ES-I3 (cell line): ENCODE data around the gene CNDP2.
"Not testable (repeated sequence)": the region's sequence is repeated elsewhere in the genome, so short reads cannot be mapped to it uniquely, and the experiment has no call there.

ENCODE experiments used
- H3K36me3 ChIP-seq: 2 replicates; pipeline ENCODE4 v1.6.1; 2013; ENCODE audit warnings: mild to moderate bottlenecking, low read length, control low read depth, moderate library complexity; ENCODE audit not compliant: insufficient read depth
- H3K4me1 ChIP-seq: 2 replicates; pipeline ENCODE4 v1.6.1; 2013; ENCODE audit warnings: mild to moderate bottlenecking, control low read depth, low read length; ENCODE audit not compliant: insufficient read depth
- H3K9ac ChIP-seq: 2 replicates; pipeline ENCODE4 v1.6.1; 2013; ENCODE audit warnings: low read depth, mild to moderate bottlenecking, low read length, moderate library complexity
- H3K9me3 ChIP-seq: 2 replicates; pipeline ENCODE4 v1.6.1; 2013; ENCODE audit warnings: mild to moderate bottlenecking, low read length, moderate library complexity; ENCODE audit not compliant: control insufficient read depth, insufficient read depth

Gene CNDP2

GRCh38 chr18:74562131-74562730 lies 66.1 kb downstream of the CNDP2 start:
- H3K9me3 ChIP-seq = no peaks in the 10 kb centered on the region
- no peaks in the 10 kb centered on the region for H3K4me1 ChIP-seq
- no peaks in the 10 kb centered on the region for H3K36me3 ChIP-seq
- no peak overlapping the region for H3K9ac ChIP-seq

DNA sequence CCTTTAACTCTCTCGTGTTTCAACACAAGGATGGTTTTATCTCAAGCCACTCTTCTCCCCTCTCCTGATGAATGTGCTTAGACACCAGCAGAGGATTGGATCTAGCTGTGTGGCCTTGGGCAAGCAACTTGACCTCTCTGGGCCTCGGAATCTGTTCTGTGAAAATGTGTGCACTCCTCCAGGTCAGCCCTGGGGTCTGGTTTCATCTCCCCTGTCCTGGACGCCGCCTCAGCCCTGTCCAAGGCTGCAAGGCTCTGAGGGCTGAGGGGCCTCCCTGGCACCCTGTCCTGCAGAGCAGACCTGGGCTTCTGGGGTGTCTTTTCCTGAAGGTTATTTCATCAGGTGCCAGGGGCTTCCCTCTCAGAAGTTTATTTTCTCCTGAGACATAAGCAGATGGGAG lies 66.6 kb downstream of the CNDP2 start:
- Histone ChIP-seq H3K9ac (no peak overlapping the region), H3K4me1 (no peaks in the 10 kb centered on the region), H3K36me3 (no peaks in the 10 kb centered on the region), H3K9me3 (no peaks in the 10 kb centered on the region)

DNA sequence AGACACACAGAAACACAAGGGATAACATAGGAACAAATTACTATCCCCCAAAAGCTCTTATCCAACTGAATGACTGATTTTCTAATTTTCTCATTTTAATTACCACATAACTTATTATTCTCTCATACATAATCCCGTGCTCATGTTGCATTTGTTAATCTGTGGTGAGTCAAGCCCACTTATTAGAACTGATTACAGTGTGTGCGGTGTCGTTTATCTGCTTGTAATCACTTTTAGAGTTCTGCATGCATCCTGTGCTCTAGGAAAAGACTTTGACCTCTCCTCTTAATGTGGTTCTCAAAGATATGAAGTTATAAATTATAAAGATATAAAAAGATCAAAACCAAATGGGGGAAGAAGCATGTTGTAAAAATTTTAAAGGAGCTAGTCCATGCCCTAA lies 67.8 kb downstream of the CNDP2 start:
- Histone ChIP-seq H3K36me3 (no peaks in the 10 kb centered on the region), H3K4me1 (no peaks in the 10 kb centered on the region), H3K9me3 (no peaks in the 10 kb centered on the region), H3K9ac (no peak overlapping the region)

- H3K9ac ChIP-seq, H3K4me1 ChIP-seq, H3K9me3 ChIP-seq, H3K36me3 ChIP-seq: not testable (repeated sequence)
Measured at GRCh38 chr18:74565164-74565563, 69.0 kb downstream of the CNDP2 start.

GRCh38 chr18:74565993-74566392 lies 69.8 kb downstream of the CNDP2 start:
- H3K36me3 ChIP-seq, H3K4me1 ChIP-seq, H3K9me3 ChIP-seq, H3K9ac ChIP-seq: not testable (repeated sequence)

GRCh38 chr18:74567822-74568221 lies 71.7 kb downstream of the CNDP2 start:
- no peaks in the 10 kb centered on the region for H3K4me1 ChIP-seq
- no peak overlapping the region for H3K9ac ChIP-seq
- no peaks in the 10 kb centered on the region for H3K36me3 ChIP-seq
- H3K9me3 ChIP-seq = no peaks in the 10 kb centered on the region

- no peaks in the 10 kb centered on the region for H3K4me1 ChIP-seq
- H3K9me3 ChIP-seq = no peaks in the 10 kb centered on the region
- no peaks in the 10 kb centered on the region for H3K36me3 ChIP-seq
- no peak overlapping the region for H3K9ac ChIP-seq
Measured at GRCh38 chr18:74569401-74569800, 73.2 kb downstream of the CNDP2 start.

- no peaks in the 10 kb centered on the region for H3K9me3 ChIP-seq
- H3K9ac ChIP-seq = no peak overlapping the region
- no peaks in the 10 kb centered on the region for H3K36me3 ChIP-seq
- H3K4me1 ChIP-seq = no peaks in the 10 kb centered on the region
Measured at GRCh38 chr18:74570266-74570665, 74.1 kb downstream of the CNDP2 start.

DNA sequence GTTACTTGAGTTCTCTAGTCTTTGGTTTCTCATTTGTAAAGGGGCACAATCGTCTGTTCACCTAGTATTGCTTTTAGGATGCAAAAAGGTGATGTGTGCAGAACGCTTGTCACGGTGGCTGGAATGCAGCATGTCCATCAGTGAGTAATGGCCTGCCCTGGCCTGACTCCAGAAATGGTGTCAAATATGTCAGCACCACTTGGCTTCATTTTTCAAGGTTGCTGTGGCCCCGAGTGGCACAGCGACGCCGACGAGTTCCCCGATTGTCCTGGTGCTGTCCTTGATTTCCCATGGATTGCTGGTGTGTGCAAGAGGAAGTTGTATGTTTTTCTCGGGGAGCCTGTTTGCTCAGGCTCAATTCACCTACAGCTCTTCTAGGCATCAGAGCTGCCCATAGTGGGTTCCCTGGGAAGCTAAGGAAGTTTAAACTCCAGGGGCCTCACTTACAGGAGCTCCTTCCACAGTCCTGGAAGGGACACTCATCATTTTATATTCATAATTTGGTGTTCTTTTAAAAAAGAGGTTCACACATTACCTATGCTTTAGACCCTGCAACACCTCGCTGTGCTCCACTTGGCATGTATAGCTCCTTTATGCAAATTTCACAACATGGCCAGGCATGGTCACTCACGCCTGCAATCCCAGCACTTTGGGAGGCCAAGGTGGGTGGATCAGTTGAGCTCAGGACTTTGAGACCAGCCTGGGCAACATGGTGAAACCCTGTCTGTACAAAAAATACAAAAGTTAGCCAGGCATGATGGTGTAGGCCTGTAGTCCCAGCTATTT lies 75.9 kb downstream of the CNDP2 start:
- H3K9me3 ChIP-seq = no peaks in the 10 kb centered on the region
- H3K36me3 ChIP-seq = no peaks in the 10 kb centered on the region
- no peak overlapping the region for H3K9ac ChIP-seq
- no peaks in the 10 kb centered on the region for H3K4me1 ChIP-seq

GRCh38 chr18:74573053-74573452 lies 76.9 kb downstream of the CNDP2 start:
- Histone ChIP-seq H3K9me3 (no peaks in the 10 kb centered on the region), H3K36me3 (no peaks in the 10 kb centered on the region), H3K9ac (no peak overlapping the region), H3K4me1 (no peaks in the 10 kb centered on the region)
